Measurements from ENCODE around the gene COPS7B. TPM values are rescaled to one million over a fixed set of nuclear protein-coding genes. Genes with fewer than 3 reads are reported as not detected.
"Not testable (repeated sequence)": the region's sequence is repeated elsewhere in the genome, so short reads cannot be mapped to it uniquely, and the experiment has no call there.

COPS7B gene
- 10 to 100 TPM; 13.7 to 35.2 (median 24.4) TPM for total RNA-seq

GRCh38 chr2:231786177-231786916 lies at the start of gene COPS7B:
Gene COPS7B (plus strand): TSS chr2:231786445. CDS start chr2:231788571, 2,126 bp downstream.
- DNase-seq (ENCODE audit: low spot score in 2 of 2): peak; percentile 67 to 96
- intact Hi-C loops (cut with DNase I; ENCODE audit: low total_unique reads): no loop called here
- 1% methylated on average over 52 to 56 of the region's 69 CpGs for WGBS, 2 donors
- H3K4me3 ChIP-seq (ENCODE audit: low read depth, poor library complexity, severe bottlenecking): peak within 1 kb of the TSS; percentile 85
- TF ChIP-seq, protein P1, sequence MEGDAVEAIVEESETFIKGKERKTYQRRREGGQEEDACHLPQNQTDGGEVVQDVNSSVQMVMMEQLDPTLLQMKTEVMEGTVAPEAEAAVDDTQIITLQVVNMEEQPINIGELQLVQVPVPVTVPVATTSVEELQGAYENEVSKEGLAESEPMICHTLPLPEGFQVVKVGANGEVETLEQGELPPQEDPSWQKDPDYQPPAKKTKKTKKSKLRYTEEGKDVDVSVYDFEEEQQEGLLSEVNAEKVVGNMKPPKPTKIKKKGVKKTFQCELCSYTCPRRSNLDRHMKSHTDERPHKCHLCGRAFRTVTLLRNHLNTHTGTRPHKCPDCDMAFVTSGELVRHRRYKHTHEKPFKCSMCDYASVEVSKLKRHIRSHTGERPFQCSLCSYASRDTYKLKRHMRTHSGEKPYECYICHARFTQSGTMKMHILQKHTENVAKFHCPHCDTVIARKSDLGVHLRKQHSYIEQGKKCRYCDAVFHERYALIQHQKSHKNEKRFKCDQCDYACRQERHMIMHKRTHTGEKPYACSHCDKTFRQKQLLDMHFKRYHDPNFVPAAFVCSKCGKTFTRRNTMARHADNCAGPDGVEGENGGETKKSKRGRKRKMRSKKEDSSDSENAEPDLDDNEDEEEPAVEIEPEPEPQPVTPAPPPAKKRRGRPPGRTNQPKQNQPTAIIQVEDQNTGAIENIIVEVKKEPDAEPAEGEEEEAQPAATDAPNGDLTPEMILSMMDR (IDR thresholded peaks at IDR 0.05): no peak
- TF ChIP-seq POLR2A (IDR thresholded peaks at IDR 0.05): no peak

GRCh38 chr2:231737761-231738160 lies 48.5 kb upstream of the COPS7B start:
- no peak overlapping the region for H3K4me3 ChIP-seq (ENCODE audit: low read depth, poor library complexity, severe bottlenecking)
- no peak for TF ChIP-seq POLR2A (IDR thresholded peaks at IDR 0.05)
- TF ChIP-seq, protein P1 (IDR thresholded peaks at IDR 0.05): no peak
- DNase-seq (ENCODE audit: low spot score in 2 of 2): no peak
- intact Hi-C loops (cut with DNase I; ENCODE audit: low total_unique reads): no loop called here
- WGBS, 2 donors: 94% methylated on average over 7 of the region's 7 CpGs

DNA sequence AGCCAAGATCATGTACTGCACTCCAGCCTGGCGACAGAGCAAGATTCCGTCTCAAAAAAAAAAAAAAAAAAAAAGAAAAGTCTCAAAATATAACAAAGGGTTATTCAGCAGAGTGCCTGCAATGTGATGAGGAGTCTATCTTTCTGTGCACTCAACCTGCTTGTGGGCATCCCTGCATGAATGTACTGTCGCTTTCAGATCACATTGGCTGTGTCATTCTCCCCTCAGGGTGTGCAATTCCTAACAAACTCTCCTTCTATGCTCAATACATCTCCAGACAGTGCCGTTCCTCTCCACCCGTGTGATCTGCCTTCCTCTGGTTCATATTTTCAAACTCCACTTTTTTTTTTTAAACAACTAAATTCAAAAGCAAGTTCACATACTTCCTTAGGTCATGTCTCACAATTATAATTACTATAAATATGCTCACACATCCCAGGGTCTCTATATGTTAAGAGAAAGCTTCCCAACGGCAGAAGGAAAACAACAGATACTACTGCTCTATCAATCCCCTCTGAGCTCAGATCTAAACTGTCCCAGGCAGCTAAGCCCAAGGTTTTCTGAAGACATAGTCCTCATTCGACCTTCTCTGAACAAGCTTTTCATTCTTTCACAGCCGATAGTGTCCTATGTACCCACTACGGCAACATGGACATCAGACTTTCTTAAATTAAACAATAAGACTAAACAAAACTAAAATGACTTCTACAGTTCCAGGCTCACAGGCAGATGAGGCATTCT lies 42.7 kb upstream of the COPS7B start:
- intact Hi-C loops (cut with DNase I; ENCODE audit: low total_unique reads): no loop called here
- no peak overlapping the region for H3K4me3 ChIP-seq (ENCODE audit: low read depth, poor library complexity, severe bottlenecking)
- no peak for DNase-seq (ENCODE audit: low spot score in 2 of 2)
- WGBS, 2 donors: 59 to 69% methylated on average over 9 of the region's 9 CpGs
- TF ChIP-seq POLR2A (IDR thresholded peaks at IDR 0.05): no peak
- TF ChIP-seq, protein P1 (IDR thresholded peaks at IDR 0.05): no peak

DNA sequence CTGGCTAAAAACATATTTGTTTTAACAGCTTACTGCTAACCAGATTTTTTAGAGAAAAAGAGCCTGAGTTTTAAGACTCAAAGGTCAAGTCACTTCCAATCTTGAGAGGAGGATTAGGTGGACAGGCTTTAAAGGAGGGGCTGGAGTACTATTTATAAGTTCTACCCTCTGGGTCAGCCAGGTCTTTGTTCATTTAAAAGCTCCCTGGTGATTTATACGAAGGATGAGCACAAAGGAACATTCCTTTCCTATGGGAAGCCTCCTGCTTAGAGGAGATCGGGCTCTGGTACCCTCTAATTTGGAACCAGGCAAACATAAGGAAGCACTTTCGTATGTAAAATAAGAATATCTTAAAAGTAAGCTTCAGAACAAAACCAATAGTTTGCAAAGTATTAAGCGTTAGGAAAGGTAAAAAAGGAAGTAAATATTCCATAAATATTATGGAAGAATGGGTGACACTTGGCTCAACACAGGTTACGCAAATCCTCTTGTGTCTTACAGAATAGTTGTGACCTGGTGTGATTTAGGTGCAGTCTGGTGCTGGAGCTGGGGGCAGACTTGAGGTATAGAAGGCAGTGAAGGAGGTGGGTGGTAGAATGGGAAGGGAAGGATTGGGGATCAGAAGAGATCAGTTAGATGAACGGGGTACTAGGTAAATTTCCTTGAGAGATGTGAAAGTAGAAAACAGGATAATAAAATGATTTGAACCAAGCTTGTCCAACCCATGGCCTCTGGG lies 40.8 kb upstream of the COPS7B start:
- TF ChIP-seq, protein P1 (IDR thresholded peaks at IDR 0.05): no peak
- no peak for TF ChIP-seq POLR2A (IDR thresholded peaks at IDR 0.05)
- intact Hi-C loops (cut with DNase I; ENCODE audit: low total_unique reads): no loop called here
- H3K4me3 ChIP-seq (ENCODE audit: low read depth, poor library complexity, severe bottlenecking): no peak overlapping the region
- 78 to 81% methylated on average over 6 of the region's 6 CpGs for WGBS, 2 donors
- no peak for DNase-seq (ENCODE audit: low spot score in 2 of 2)

GRCh38 chr2:231748153-231748896 lies 37.9 kb upstream of the COPS7B start:
- intact Hi-C loops (cut with DNase I; ENCODE audit: low total_unique reads); H3K4me3 ChIP-seq (ENCODE audit: low read depth, poor library complexity, severe bottlenecking): not testable (repeated sequence)
- 82 to 87% methylated on average over 6 of the region's 6 CpGs for WGBS, 2 donors

GRCh38 chr2:231749016-231749415 lies 37.2 kb upstream of the COPS7B start:
- H3K4me3 ChIP-seq (ENCODE audit: low read depth, poor library complexity, severe bottlenecking); DNase-seq (ENCODE audit: low spot score in 2 of 2); intact Hi-C loops (cut with DNase I; ENCODE audit: low total_unique reads): not testable (repeated sequence)
- WGBS, 2 donors: 94 to 96% methylated on average over 10 of the region's 10 CpGs

More at GRCh38 chr2:231748153-231748896, 37.9 kb upstream of the COPS7B start:
- not testable (repeated sequence) for DNase-seq (ENCODE audit: low spot score in 2 of 2)

Measured in lower leg skin (tissue), 4 donors.